ENCODE measurements around the gene LARP6. TPM values are rescaled to one million over a fixed set of nuclear protein-coding genes. Genes with fewer than 3 reads are reported as not detected.
A peak's percentile ranks its signal among the peaks of the same experiment; 100 is the strongest.
"Not testable (repeated sequence)": the region's sequence is repeated elsewhere in the genome, so short reads cannot be mapped to it uniquely, and the experiment has no call there.

LARP6 gene
- total and polyA plus RNA-seq, 8 donors: 7.7 to 17.8 (median 13.8) TPM

- DNase-seq: no peak
Measured at GRCh38 chr15:70859322-70859908, 5.5 kb upstream of the LARP6 start.

GRCh38 chr15:70858614-70859321 is 4.8 kb upstream of the LARP6 start:
- H3K4me3 ChIP-seq; DNase-seq; intact Hi-C loops (cut with DNase I); H3K27ac ChIP-seq; H3K36me3 ChIP-seq; ATAC-seq; H3K4me1 ChIP-seq; H3K9me3 ChIP-seq: not testable (repeated sequence)
- peaks cover 9 to 24% of the 10 kb centered on the region in 2 donors for H3K27me3 ChIP-seq

More at GRCh38 chr15:70859322-70859908, 5.5 kb upstream of the LARP6 start:
- intact Hi-C loops (cut with DNase I): no loop called here
- no peak for TF ChIP-seq CTCF (IDR thresholded peaks at IDR 0.05)
- peaks cover 6 to 18% of the 10 kb centered on the region in 2 donors for H3K27me3 ChIP-seq
- no peak for ATAC-seq
- no peak overlapping the region for H3K27ac ChIP-seq
- H3K9me3 ChIP-seq: no peaks in the 10 kb centered on the region
- H3K4me1 ChIP-seq: no peaks in the 10 kb centered on the region
- H3K36me3 ChIP-seq: no peaks in the 10 kb centered on the region
- no peak overlapping the region for H3K4me3 ChIP-seq

- no peak overlapping the region for H3K4me3 ChIP-seq
- intact Hi-C loops (cut with DNase I): no loop called here
- TF ChIP-seq CTCF (IDR thresholded peaks at IDR 0.05): no peak
- H3K9me3 ChIP-seq: no peaks in the 10 kb centered on the region
- H3K4me1 ChIP-seq: peaks cover 0 to 11% of the 10 kb centered on the region in 2 donors
- DNase-seq (no peak), ATAC-seq (no peak)
- no peaks in the 10 kb centered on the region for H3K36me3 ChIP-seq
- peaks cover 16 to 35% of the 10 kb centered on the region in 2 donors for H3K27me3 ChIP-seq
- H3K27ac ChIP-seq: peak overlapping the region in 1 of 2 donors; percentile 67
Measured at GRCh38 chr15:70857562-70858285, 3.8 kb upstream of the LARP6 start.

GRCh38 chr15:70856884-70857561 is 3.1 kb upstream of the LARP6 start:
- no peaks in the 10 kb centered on the region for H3K36me3 ChIP-seq
- DNase-seq: peak in 3 of 4 donors; percentile 46 to 94 (median 90)
- intact Hi-C loops (cut with DNase I): no loop called here
- peak overlapping the region; percentile 53 to 67 for H3K27ac ChIP-seq
- H3K4me1 ChIP-seq: peaks cover 0 to 11% of the 10 kb centered on the region in 2 donors
- no peaks in the 10 kb centered on the region for H3K9me3 ChIP-seq
- H3K27me3 ChIP-seq: peaks cover 21 to 42% of the 10 kb centered on the region in 2 donors
- TF ChIP-seq CTCF (IDR thresholded peaks at IDR 0.05): no peak
- H3K4me3 ChIP-seq: no peak overlapping the region
- peak; percentile 54 for ATAC-seq

GRCh38 chr15:70856177-70856883 is 2.4 kb upstream of the LARP6 start:
- H3K27me3 ChIP-seq: peaks cover 21 to 49% of the 10 kb centered on the region in 2 donors
- no peak overlapping the region for H3K4me3 ChIP-seq
- no peaks in the 10 kb centered on the region for H3K9me3 ChIP-seq
- peak overlapping the region; percentile 43 to 67 for H3K27ac ChIP-seq
- no peak for DNase-seq
- H3K4me1 ChIP-seq: peaks cover 0 to 11% of the 10 kb centered on the region in 2 donors
- intact Hi-C loops (cut with DNase I): no loop called here
- no peak for TF ChIP-seq CTCF (IDR thresholded peaks at IDR 0.05)
- ATAC-seq: no peak
- H3K36me3 ChIP-seq: no peaks in the 10 kb centered on the region
